HTR-8/SVneo (cell line): ENCODE measurements around the gene BMPR1B.

ENCODE experiments used
- DNase-seq: peaks from one replicate; pipeline ENCODE4 v3.0.0; 2011; ENCODE audit warnings: low spot score, mixed read lengths; ENCODE audit not compliant: insufficient read length
- FAIRE-seq: peaks from 2 replicates; lab custom pipeline; 2011; peaks lifted over from hg19 to GRCh38; lab: Jason Lieb, UNC

BMPR1B gene

GRCh38 chr4:94759767-94760211 lies 2.0 kb downstream of the BMPR1B start:
- DNase-seq (no peak), FAIRE-seq (no peak)

- DNase-seq (no peak), FAIRE-seq (no peak)
These were observed 4.6 kb downstream of the BMPR1B start for GRCh38 chr4:94762326-94762725.

GRCh38 chr4:94763005-94763404 lies 5.2 kb downstream of the BMPR1B start:
- DNase-seq: no peak
- FAIRE-seq: no peak

GRCh38 chr4:94763500-94763899 lies 5.7 kb downstream of the BMPR1B start:
- FAIRE-seq: no peak

GRCh38 chr4:94764069-94764468 lies 6.3 kb downstream of the BMPR1B start:
- no peak for DNase-seq
- no peak for FAIRE-seq

More at GRCh38 chr4:94763500-94763899, 5.7 kb downstream of the BMPR1B start:
- no peak for DNase-seq

- no peak for FAIRE-seq
These were observed 7.4 kb downstream of the BMPR1B start for GRCh38 chr4:94765174-94765573.

GRCh38 chr4:94765648-94766047 lies 7.9 kb downstream of the BMPR1B start:
- DNase-seq (no peak), FAIRE-seq (no peak)

More at GRCh38 chr4:94765174-94765573, 7.4 kb downstream of the BMPR1B start:
- no peak for DNase-seq

- DNase-seq (no peak), FAIRE-seq (no peak)
These were observed 9.1 kb downstream of the BMPR1B start for GRCh38 chr4:94766856-94767255.

GRCh38 chr4:94767446-94767845 lies 9.7 kb downstream of the BMPR1B start:
- DNase-seq (no peak), FAIRE-seq (no peak)

- DNase-seq (no peak), FAIRE-seq (no peak)
These were observed 25.0 kb downstream of the BMPR1B start for GRCh38 chr4:94782707-94783106.

GRCh38 chr4:94791701-94792100 lies 33.9 kb downstream of the BMPR1B start:
- no peak for DNase-seq
- FAIRE-seq: no peak

- no peak for FAIRE-seq
These were observed 41.1 kb downstream of the BMPR1B start for GRCh38 chr4:94798808-94799207.

GRCh38 chr4:94801016-94801415 lies 43.3 kb downstream of the BMPR1B start:
- FAIRE-seq: no peak
- DNase-seq: no peak

More at GRCh38 chr4:94798808-94799207, 41.1 kb downstream of the BMPR1B start:
- DNase-seq: no peak

GRCh38 chr4:94802091-94802490 lies 44.3 kb downstream of the BMPR1B start:
- DNase-seq (no peak), FAIRE-seq (no peak)

- DNase-seq (no peak), FAIRE-seq (no peak)
These were observed 45.4 kb downstream of the BMPR1B start for GRCh38 chr4:94803181-94803580.

- no peak for DNase-seq
- FAIRE-seq: no peak
These were observed 46.9 kb downstream of the BMPR1B start for GRCh38 chr4:94804650-94805049.

GRCh38 chr4:94806376-94806775 lies 48.6 kb downstream of the BMPR1B start:
- no peak for FAIRE-seq
- no peak for DNase-seq

GRCh38 chr4:94811643-94812042 lies 53.9 kb downstream of the BMPR1B start:
- FAIRE-seq: no peak

GRCh38 chr4:94813221-94813620 lies 55.5 kb downstream of the BMPR1B start:
- DNase-seq (no peak), FAIRE-seq (no peak)

More at GRCh38 chr4:94811643-94812042, 53.9 kb downstream of the BMPR1B start:
- DNase-seq: no peak

- FAIRE-seq (no peak), DNase-seq (no peak)
These were observed 56.5 kb downstream of the BMPR1B start for GRCh38 chr4:94814237-94814636.

GRCh38 chr4:94819371-94820168 lies 61.8 kb downstream of the BMPR1B start:
- FAIRE-seq: no peak
- no peak for DNase-seq

GRCh38 chr4:94826206-94826605 lies 68.5 kb downstream of the BMPR1B start:
- DNase-seq (no peak), FAIRE-seq (no peak)
